ENCODE measurements around the gene CCL4.

DNA sequence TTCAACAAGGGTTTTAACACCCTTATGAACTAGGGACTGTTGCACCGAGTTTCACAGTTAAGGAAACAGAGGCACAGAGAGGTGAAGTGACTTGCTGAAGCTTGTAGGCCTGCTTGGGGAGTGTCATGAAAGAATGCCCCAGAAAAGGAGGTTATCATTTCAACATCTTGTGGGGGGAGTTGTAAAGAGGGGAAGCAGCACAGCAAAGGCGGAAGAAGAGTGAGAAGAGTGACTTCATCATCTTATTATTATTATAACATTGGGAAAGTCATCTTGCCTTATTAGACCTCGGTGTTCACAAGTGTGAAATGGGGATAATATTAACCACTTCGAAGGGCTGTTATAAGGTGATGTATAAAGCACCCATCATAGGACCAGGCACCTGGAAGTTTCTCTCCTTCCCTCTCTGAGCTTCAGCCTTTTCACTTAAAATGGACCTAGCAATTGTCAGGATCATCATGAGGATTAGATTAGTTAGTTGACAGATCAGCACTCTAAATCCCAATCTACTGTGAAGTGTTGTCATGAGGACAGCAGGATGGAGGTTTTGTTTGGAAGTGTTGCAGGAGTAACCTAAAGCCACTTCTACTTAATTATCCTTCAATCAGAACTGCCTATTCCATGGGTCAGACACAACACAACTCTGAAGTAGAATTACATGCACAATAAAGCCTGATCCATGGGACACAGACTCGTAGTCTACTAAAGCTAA is 2.3 kb downstream of the CCL4 start:
- no peak for TF ChIP-seq ZNF384 (IDR thresholded peaks at IDR 0.05)
- TF ChIP-seq CTBP1 (IDR thresholded peaks at IDR 0.05; ENCODE audit: borderline replicate concordance) = no peak
- TF ChIP-seq L3MBTL2 (conservative IDR thresholded peaks at IDR 0.05) = no peak
- TF ChIP-seq SP1 (IDR thresholded peaks at IDR 0.05) = no peak
- TF ChIP-seq HDGF (IDR thresholded peaks at IDR 0.05; ENCODE audit: borderline replicate concordance) = no peak
- TF ChIP-seq SUZ12 (IDR thresholded peaks at IDR 0.05) = no peak
- TF ChIP-seq BHLHE40 (IDR thresholded peaks at IDR 0.05; ENCODE audit: borderline replicate concordance) = no peak
- no peak for TF ChIP-seq LEF1 (IDR thresholded peaks at IDR 0.05; ENCODE audit: borderline replicate concordance)
- TF ChIP-seq FOXK2 (IDR thresholded peaks at IDR 0.05) = no peak
- TF ChIP-seq ARNT (IDR thresholded peaks at IDR 0.05) = no peak

Data from HEK293T (cell line).